GM19351 (cell line): Measurements from ENCODE around the gene EML4.
"Not testable (repeated sequence)": the region's sequence is repeated elsewhere in the genome, so short reads cannot be mapped to it uniquely, and the experiment has no call there.

Source experiments
- ATAC-seq: cut with Tn5 transposase; IDR thresholded peaks from one replicate; pipeline ENCODE4 v1.9.1; 2021; ENCODE audit warnings: mild to moderate bottlenecking, moderate library complexity; ENCODE audit not compliant: unreplicated experiment

Gene EML4

DNA sequence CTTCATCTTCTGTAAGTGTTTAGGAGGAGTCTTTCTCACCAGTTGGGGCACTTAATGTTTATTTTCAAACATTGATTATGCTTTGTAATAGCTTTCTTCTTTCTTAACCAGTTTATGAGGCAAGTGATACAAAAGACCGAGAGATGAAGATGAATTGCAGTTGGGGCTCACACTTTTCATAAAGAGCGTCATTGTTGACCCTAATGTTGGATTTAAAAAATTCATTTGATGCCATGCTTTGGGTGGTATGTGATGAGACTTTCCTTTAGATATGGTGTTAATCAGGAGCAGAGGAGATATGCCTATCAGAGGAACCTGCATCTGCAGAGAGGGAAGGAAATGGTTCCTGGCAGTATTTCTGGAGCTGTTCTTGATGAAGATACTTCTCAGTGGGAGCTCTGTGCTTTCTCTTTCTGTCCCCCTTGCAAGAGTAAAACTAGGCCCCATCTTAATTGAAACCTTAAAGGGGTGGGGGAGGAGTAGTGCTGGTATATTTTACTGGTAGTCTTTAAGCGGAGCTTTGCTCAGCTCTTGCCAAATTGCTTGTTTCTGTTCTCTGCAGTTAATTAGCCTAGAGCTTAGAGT, 2.3 kb downstream of the EML4 start:
- ATAC-seq, result peak; percentile 42

DNA sequence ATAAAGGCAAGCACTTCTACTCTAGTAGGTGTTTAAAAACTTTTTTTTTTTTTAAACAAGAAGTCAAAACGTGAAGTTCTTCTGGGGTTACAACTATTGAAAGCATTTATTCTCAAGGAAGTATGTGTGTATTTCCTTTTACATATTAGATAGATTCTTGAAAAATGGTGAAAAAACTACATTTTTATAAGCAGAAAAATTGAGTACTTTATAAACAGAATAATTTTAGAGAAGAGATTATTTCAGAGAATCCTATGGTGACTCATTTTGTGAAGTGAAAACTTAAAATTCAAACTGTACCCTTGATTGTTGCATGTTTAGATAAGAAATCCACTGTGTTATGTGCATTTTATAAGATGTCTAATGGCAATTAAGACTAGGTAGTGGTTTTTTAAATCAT, 2.9 kb downstream of the EML4 start:
- ATAC-seq, result no peak

DNA sequence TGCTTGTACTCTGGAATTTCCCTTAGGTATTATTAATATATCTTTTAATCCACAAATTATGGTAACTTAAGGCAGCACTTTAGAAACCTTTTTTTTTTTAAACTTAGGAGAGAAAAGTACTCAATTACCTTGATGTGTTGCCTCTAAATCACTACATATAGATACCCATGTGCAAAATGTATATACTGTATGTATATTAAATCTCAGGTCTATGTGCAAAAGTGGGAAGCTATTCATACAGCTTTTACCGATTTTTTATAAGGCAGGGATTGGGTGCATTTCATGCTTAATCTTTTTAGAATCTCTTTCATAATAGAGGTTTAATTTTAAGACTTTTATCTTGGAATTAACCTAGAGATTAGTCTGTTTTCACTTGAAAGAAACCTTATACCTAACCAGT, 3.4 kb downstream of the EML4 start:
- ATAC-seq, result no peak

DNA sequence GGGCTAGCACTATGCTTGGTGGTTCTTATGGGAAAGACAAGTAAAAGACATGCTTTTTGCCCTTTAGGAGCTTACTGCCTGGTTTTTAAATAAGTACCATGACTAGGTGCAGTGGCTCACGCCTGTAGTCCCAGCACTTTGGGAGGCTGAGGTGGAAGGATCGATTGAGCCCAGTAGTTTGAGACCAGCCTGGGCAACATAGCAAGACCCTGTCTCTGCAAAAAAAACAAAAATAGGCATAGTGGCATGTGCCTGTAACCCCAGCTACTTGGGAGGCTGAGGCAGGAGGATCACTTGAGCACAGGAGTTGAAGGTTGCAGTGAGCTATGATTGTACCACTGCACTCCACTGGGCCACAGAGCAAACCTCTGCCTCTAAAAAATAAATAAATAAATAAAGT, 4.3 kb downstream of the EML4 start:
- ATAC-seq, result not testable (repeated sequence)

DNA sequence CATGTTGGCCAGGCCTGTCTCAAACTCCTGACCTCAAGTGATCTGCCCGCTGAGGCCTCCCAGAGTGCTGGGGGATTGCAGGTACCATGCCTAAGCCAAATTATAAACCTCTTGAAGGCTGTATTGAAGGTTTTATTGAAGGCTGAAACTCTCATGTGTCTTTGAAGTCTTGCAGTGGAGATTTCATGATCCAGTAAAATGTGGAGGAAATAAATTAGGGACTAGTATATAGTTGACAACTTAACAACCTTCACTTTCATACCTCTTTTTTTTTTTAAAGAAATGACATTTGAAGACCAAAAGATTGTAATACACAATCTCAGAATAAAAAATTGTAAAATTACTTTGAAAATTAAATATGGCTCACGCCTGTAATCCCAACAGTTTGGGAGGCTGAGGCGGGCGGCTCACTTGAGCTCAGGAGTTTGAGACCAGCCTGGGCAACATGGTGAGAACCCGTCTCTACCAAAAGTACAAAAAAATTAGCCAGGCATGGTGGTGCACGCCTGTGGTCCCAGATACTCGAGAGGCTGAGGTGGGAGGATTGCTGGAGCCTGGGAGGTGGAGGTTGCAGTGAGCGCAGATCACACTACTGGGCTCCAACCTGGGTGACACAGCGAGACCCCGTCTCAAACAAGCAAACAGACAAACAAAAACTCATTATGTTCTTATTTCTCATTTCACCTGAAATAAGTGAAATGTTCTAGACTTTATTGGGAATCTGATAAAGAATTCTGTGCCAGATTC, 8.0 kb downstream of the EML4 start:
- ATAC-seq, result no peak

DNA sequence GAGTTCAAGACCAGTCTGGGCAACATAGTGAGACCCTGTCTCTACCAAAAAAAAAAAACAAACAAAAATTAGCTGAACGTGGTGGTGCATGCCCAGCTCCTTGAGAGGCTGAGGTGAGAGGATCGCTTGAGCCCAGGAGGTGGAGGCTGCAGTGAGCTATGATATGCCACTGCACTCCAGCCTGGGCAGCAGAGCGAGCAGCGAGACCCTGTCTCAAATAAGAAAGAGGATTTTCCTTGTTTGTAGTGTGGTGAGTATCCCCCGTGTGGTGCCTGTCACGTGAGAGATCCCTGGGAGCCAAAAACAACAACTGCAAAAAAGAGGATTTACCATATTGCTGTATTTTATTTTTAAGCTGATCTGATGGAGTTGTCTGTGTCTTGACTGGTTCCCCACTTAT, 9.2 kb downstream of the EML4 start:
- no peak for ATAC-seq

DNA sequence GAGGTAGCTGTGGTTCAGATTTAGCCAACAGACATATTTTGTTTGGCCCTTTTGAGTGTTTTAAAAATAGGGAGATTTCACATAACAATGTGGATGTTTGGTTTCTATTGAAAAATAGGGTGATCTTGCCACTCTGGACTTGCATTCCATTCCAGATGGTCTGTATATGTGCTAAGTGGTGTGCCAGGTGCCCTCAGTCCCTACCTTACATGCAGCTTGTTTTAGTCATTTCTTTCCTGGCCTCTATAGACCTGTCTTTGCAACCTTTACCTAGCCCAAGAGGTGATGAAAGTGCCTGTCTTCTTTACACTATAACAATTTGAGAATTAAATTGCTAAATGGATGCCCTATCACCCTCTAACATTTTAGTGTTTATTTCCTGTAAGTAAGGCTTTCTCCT, 11.1 kb downstream of the EML4 start:
- ATAC-seq, result no peak

DNA sequence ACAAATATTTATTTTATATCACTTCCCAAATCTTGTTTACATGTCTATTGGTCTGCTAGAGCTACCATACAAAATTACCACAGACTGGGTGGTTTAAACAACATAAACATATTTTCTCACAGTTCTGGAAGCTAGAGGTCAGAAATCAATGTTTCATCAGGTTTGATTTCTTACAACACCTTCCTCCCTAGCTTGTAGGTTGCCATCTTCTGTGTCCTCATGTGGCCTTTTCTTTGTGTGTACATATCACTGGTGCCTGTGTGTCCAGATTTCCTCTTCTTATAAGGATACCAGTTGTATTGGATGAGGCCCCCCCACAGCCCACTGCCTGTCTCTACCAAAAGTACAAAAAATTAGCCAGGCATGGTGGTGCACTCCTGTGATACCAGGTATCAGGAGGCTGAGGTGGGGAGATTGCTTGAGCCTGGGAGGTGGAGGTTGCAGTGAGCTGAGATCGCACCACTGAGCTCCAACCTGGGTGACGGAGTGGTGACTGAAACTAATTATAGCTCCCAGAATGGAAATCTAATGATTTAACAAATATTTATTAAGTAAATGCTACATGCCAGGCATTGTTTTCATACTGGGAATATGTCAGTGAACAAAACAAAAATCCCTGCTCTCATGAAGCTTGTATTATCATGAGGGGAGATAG, 13.6 kb downstream of the EML4 start:
- no peak for ATAC-seq

DNA sequence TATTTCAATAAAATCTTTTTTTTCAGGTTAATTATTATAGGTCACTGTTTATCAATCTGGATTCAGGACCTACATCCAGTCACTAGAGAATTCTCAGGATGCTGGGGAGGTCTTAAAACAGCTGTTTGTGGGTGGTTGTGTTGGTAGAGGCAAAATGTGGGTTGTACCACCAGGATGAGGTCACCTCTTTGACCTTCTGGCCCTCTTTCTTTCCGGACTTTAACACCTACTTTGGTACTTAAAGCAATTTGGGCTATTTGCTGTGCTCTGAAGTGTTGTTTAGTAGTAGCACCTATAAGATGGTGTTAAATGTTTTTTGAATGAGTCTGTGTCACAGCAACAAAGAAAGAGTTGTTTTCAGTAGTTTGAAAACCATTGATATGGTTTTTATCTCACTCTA, 14.6 kb downstream of the EML4 start:
- ATAC-seq, result peak; percentile 59

DNA sequence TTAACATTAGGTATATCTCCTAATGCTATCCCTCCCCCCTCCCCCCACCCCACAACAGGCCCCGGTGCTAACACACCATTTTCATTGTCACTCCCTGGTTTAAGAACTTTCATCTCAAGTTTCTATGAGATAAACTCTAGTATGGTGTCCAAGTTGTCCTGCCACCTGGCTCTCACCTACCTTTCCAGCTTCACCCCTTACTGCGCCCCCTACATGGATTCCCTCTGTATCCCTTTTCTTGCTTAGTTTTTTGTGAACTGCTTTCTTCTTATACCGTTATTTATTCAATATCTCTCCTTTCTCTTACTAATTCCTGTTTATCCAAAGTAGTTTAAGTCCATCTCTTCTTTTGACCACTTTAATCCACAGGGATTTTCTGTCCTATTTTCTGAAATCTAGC, 15.2 kb downstream of the EML4 start:
- ATAC-seq, result no peak

DNA sequence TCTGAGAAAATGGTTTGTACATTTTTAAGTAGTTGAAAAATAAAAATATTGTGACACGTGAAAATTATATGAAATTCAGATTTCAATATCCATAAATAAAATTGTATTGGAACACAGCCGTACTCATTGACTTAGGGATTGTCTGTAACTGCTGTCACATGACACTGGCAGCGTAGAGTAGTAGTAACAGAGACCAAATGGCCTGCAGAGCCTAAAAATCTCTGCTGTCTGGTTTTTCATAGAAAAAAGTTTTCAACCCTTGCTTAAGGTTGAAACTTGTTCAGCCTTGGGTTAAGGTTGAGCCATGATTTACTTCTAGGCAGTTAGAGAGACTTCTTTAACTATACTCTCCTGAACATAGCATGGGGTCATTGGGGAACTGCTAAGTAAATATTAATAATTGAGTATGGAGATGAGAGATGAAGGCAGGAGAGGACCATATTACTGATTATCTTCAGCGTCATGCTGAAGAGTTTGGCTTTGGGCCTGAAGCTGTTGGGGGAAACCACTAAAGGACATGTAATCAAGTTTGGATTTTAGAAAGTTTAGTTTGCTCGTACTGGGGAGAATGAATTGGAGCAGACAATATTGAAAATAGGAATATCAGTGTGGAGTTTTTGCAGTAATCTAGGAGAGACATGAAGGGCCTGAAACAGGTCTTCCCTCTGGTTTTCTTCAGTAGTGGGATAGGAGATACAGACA, 16.2 kb downstream of the EML4 start:
- no peak for ATAC-seq

DNA sequence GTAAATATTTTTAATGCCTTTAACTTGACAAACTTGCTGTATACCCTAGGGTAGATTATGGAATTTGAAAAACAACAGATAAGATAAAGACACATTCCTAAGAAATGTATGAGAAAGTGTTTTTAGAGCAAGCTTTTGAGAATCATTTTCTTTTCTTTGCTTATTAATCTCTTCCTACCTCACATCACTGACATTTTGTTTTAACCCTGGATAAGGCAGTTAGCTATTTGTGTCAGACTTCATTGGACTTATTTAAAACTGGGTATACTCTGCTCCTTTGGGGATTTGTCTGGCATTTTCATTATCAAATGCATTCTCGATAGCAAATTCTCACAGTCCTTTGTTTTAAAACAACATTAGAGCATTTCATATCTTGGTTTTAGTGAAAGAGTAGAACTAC, 17.2 kb downstream of the EML4 start:
- ATAC-seq, result no peak

DNA sequence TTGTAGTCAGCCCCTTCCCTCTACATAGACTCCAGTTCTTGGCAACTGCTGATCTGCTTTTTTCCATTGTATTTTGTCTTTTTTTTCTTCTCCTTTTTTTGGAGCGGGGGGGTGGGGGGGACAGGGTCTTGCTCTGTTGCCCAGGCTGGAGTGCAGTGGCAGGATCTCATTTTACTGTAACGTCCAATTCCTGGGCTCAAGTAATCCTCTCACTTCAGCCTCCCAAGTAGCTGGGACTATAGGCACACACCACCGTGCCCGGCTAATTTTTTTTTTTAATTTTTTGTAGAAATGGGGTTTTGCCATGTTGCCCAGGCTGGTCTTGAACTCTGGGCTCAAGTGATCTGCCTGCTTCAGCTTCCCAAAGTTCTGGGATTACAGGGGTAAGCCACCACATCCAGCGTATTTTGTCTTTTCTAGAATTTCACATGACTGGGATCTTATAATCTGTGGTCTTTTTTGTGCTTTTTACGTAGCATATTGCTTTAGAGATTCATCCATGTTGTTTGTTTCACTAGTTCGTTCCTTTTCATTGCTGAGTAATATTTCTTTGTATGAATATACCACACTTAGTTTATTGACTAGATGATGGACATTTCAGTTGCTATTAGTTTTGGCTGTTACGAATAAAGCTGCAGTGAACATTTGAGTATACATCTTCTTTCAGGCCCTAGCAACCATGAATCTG, 17.9 kb downstream of the EML4 start:
- no peak for ATAC-seq

DNA sequence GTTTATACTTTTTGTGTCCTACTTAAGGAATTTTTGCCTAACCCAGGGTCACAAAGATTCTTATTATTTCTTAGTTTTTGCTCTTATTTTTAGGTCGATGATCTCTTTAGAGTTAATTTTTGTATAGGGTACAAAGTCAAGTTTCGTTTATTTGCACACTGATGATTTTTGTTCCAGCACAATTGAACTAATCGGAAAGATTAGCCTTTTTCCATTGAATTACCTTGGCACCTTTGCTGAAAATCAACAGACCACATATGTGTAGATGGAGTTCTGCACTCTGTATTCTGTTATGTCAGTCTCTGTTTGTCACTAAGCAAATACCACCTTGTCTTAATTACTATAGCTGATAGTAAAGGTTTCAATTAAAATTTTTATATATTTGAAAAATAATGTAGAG, 18.7 kb downstream of the EML4 start:
- ATAC-seq, result no peak

DNA sequence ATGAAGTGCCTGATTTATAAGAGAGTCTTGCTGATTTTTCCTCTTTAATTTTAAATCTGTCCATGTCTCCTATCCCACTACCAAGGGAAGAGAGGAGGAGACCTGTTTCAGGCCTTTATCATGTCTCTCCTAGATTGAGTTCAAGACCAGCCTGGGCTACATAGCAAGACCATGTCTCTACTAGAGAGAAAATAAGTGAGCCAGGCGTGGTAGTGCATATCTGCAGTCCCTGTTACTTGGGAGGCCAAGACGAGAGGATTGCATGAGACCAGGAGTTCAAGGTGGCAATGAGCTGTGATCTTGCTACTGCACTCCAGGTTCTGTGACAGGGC, 20.0 kb downstream of the EML4 start:
- ATAC-seq, result no peak

DNA sequence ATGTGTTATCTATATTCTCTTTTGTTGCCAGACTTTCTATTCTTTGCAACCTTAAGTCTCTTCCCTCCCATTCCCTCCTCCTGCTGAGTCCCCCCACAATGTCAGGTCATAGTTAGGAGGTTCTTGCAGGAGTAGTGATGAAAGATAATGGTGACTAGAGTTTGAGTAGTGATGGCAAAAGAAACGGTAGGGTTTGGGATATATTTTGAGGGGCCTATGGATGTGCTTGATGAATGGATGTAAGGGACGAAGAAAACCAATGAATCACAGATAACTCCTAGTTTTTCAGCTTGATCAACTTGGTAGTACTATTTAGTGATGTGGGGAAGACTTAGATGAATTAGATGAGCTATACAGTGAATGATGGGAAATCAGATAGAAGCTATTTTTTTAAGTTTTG, 21.0 kb downstream of the EML4 start:
- ATAC-seq, result no peak

DNA sequence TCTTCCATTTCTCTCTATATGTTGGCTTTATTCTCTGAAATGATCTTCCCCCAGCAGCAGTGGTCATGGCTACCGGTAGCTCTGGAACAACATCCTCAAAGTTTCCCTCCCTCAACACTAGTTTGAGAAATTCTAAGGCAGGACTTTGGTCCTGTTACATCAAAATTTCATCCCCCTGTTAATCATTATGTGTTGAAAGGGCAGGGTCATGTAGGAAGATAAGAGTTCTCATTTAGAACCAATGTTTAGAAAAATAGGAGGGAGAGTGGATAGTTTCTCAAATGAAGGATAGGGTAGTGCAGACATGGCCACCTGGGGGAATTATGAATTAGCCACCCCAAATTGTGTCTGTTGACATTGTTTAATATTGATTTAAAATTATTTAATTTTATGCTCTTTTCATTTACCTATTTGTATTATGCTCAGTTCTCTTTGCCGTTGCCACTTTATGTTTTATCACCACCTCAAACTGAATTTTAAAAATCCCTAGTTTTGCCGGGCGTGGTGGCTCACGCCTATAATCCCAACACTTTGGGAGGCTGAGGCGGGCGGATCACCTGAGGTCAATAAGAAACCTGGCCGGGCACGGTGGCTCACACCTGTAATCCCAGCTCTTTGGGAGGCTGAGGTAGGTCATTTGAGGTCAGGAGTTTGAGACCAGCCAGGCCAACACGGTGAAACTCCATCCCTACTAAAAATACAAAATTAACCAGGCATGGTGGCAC, 22.3 kb downstream of the EML4 start:
- ATAC-seq, result no peak

DNA sequence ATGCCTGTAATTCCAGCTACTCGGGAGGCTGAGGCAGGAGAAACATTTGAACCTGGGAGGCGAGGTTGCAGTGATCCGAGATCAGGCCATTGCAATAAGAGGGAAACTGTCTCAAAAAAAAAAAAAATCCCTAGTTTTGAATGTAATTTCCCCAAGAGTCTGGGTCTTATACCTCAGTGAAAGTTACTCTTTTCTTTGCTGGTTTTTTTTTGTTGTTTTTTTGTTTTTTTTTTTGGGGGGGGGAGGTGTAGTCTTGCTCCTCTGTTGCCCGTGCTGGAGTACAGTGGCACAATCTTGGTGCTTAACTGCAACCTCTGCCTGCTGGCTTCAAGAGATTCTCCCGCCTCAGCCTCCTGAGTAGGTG, 22.8 kb downstream of the EML4 start:
- ATAC-seq, result no peak

DNA sequence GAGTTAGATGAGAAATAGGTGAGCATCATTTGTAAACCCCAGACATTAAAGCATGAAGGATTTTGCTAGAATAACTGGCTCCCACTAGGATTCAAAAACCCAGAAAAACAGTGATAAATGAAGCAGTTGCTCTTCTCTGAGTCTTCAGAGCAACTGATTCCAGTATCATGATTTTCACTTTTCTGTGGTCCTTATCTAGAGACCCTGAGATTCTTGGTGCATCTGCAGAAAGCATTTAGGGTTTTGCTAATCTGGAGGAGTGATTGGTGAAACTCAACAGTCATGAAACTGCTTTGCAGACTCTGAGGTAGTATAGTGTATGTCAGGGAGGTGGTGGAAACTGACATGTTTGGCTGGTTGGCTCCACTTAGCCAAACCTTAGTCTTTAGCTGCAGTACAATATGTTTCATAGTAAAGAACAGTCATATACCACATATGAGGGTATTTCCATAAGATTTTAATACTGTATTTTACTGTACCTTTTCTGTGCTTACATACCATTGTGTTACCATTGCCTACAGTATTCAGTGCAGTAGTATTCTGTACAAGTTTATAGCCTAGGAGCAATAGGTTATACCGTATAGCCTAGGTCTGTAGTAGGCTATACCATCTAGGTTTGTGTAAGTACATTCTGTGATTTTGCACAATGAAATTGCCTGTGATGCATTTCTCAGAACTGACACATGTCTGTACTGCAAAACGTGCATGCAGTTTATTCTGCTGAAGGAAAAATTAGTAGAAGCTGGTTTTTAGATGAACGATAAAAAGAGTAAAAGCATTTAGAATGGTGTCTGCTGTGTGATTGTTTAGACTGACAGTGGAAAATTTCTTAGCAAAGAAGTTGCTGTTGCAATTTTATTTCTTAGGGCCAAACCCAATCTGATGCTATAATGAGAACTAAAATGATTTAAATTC, 23.8 kb downstream of the EML4 start:
- ATAC-seq, result peak; percentile 91

DNA sequence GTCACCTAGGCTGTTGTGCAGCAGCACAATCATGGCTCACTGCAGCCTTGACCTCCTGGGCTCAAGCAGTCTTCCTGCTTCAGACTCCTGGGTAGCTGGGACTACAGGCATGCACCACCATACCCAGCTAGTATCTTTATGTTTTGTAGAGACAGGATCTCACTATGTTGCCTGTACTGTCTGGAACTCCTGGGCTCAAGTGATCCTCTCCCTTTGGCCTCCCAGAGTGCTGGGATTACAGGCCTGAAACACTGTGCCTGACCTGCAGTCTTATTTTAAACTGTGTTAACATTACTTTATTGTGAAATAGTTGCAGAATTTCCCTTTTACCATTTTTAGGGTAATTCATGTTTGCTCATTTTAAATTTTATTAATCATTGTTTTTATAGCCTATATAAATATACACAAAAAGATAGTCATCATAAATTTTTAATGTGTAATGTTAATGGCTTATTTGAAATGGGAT, 24.6 kb downstream of the EML4 start:
- no peak for ATAC-seq
